ENCODE results near the gene FFAR3. TPM values are rescaled to one million over a fixed set of nuclear protein-coding genes. Genes with fewer than 3 reads are reported as not detected.
"Not testable (repeated sequence)": the region's sequence is repeated elsewhere in the genome, so short reads cannot be mapped to it uniquely, and the experiment has no call there.

Gene FFAR3
- total RNA-seq, 3 donors from 2014 or later = 1.5 TPM; not detected in 2

GRCh38 chr19:35352448-35353304 lies 5.6 kb upstream of the FFAR3 start:
- intact Hi-C loops (cut with DNase I, micrococcal nuclease) = loop anchor here in 1 of 2 donors (10.0 kb wide), 1 partner anchor 142 kb away; the partner anchor contains the start of gene KRTDAP
- DNase-seq (peak; percentile 58 to 73 (median 59)), ATAC-seq (peak; percentile 85)
- Histone ChIP-seq H3K4me1 (ENCODE audit: low read depth) (no peaks in the 10 kb centered on the region), H3K9me3 (no peaks in the 10 kb centered on the region), H3K4me3 (no peak overlapping the region), H3K36me3 (ENCODE audit: low read depth) (no peaks in the 10 kb centered on the region)
- peak; percentile 31 for TF ChIP-seq CTCF (IDR thresholded peaks at IDR 0.05)

DNA sequence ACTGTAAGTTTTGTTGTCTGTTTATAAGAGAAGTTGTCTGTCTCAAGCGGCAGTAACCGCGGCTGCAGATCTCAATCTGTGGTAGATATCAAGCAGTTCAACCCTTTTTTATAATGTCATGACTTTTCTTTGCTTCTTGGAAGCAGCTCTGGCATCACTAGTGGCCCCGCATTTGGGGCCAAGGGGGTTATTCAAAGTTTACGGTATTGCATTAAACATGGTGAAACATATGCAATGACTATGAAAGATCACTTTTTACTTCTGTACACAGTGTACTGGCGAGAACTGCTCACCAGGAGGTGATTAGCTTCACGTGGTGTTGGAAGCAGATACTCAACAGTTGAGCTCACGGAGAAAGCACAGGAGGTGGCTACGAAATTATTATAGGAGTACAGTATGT lies 4.6 kb upstream of the FFAR3 start:
- no peak for ATAC-seq
- no peak for TF ChIP-seq CTCF (IDR thresholded peaks at IDR 0.05)
- no peaks in the 10 kb centered on the region for H3K9me3 ChIP-seq

GRCh38 chr19:35354898-35355297 lies 3.4 kb upstream of the FFAR3 start:
- Histone ChIP-seq H3K4me1 (ENCODE audit: low read depth) (no peaks in the 10 kb centered on the region), H3K36me3 (ENCODE audit: low read depth) (no peaks in the 10 kb centered on the region), H3K9me3 (no peaks in the 10 kb centered on the region), H3K4me3 (no peak overlapping the region)
- no peak for ATAC-seq
- intact Hi-C loops (cut with DNase I, micrococcal nuclease) = loop anchor here in 1 of 2 donors (10.0 kb wide), 1 partner anchor 140 kb away; the partner anchor contains the start of gene KRTDAP
- no peak for TF ChIP-seq CTCF (IDR thresholded peaks at IDR 0.05)
- DNase-seq = no peak

More for the DNA sequence above, 4.6 kb upstream of the FFAR3 start:
- Histone ChIP-seq H3K36me3 (ENCODE audit: low read depth) (no peaks in the 10 kb centered on the region), H3K4me3 (no peak overlapping the region), H3K4me1 (ENCODE audit: low read depth) (no peaks in the 10 kb centered on the region)
- no peak for DNase-seq
- intact Hi-C loops (cut with DNase I, micrococcal nuclease) = loop anchor here in 1 of 2 donors (10.0 kb wide), 1 partner anchor 141 kb away; the partner anchor contains the start of gene KRTDAP

DNA sequence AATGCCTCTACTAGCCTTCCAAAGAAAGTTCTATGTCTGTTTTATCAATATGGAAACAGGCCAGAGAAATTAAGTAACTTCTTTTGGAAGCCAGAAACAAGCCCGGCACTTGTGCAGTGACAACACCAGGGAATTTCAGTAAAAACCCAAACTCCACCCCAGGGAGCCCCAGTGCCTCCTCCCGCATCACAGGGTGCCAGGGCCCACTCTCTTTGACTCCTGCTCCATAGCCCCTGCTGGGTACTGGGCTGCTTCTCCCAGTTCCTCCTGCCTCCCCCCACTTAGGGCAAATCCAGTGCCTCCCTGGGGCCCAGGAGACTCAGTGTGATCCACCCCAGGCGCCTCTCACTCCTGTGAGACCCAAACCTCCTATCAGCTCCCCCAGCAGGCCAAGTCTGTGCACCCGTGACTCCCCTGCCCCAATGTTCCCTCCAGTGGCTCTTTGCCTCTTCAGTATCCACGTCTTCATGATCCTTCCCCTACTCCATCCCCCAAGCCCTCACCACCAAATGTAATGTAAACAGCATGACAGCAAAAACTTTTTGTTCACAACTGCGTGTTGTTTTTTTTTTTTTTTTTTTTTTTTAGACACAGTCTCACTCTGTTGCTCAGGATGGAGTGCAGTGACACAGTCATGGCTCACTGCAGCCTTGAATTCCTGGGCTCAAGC lies 2.3 kb upstream of the FFAR3 start:
- DNase-seq (no peak), ATAC-seq (no peak)
- H3K4me1 ChIP-seq (ENCODE audit: low read depth) = no peaks in the 10 kb centered on the region
- intact Hi-C loops (cut with DNase I, micrococcal nuclease) = loop anchor here in 1 of 2 donors (10.0 kb wide), 1 partner anchor 139 kb away; the partner anchor contains the start of gene KRTDAP
- no peaks in the 10 kb centered on the region for H3K36me3 ChIP-seq (ENCODE audit: low read depth)
- TF ChIP-seq CTCF (IDR thresholded peaks at IDR 0.05) = no peak
- H3K9me3 ChIP-seq = no peaks in the 10 kb centered on the region
- H3K4me3 ChIP-seq = no peak overlapping the region

- not testable (repeated sequence) for H3K9me3 ChIP-seq, DNase-seq
- intact Hi-C loops (cut with DNase I, micrococcal nuclease) = loop anchor here in 1 of 2 donors (10.0 kb wide), 1 partner anchor 136 kb away; the partner anchor contains the start of gene KRTDAP
Measured at GRCh38 chr19:35358834-35359233, 574 bp downstream of the FFAR3 start.

GRCh38 chr19:35359395-35359794 lies 1.1 kb downstream of the FFAR3 start:
- ATAC-seq; H3K4me3 ChIP-seq; DNase-seq; H3K9me3 ChIP-seq; H3K36me3 ChIP-seq (ENCODE audit: low read depth); H3K4me1 ChIP-seq (ENCODE audit: low read depth): not testable (repeated sequence)
- intact Hi-C loops (cut with DNase I, micrococcal nuclease) = loop anchor here in 1 of 2 donors (10.0 kb wide), 1 partner anchor 135 kb away; the partner anchor contains the start of gene KRTDAP

More at GRCh38 chr19:35358834-35359233, 574 bp downstream of the FFAR3 start:
- not testable (repeated sequence) for H3K36me3 ChIP-seq (ENCODE audit: low read depth); H3K4me3 ChIP-seq; H3K4me1 ChIP-seq (ENCODE audit: low read depth); ATAC-seq

DNA sequence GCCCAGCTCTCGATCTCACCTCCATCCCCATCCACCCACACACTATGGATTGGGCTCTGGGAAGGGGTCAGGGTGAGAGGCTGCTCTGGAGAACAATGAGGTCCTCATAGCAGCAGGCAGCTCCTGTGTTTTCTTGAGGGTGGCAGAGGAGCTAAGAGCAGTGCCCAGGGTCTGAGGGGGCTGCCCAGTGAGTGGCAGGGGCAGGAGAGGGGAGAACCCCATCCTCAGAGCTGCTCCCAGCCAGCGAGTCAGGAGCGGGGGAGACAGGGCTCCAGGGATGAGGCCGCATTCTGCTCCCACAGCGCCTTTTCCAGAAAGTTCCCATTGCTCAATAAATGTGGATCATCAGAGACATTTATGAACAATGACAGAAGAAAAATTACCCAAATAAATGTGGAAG lies 1.8 kb downstream of the FFAR3 start:
- H3K4me1 ChIP-seq (ENCODE audit: low read depth); H3K36me3 ChIP-seq (ENCODE audit: low read depth); DNase-seq; H3K9me3 ChIP-seq; intact Hi-C loops (cut with DNase I, micrococcal nuclease); H3K4me3 ChIP-seq; ATAC-seq: not testable (repeated sequence)

Data from mucosa of descending colon (tissue), 3 donors.